ENCODE data around the gene DNAJB7.
"Not testable (repeated sequence)": the region's sequence is repeated elsewhere in the genome, so short reads cannot be mapped to it uniquely, and the experiment has no call there.

DNAJB7 gene

DNA sequence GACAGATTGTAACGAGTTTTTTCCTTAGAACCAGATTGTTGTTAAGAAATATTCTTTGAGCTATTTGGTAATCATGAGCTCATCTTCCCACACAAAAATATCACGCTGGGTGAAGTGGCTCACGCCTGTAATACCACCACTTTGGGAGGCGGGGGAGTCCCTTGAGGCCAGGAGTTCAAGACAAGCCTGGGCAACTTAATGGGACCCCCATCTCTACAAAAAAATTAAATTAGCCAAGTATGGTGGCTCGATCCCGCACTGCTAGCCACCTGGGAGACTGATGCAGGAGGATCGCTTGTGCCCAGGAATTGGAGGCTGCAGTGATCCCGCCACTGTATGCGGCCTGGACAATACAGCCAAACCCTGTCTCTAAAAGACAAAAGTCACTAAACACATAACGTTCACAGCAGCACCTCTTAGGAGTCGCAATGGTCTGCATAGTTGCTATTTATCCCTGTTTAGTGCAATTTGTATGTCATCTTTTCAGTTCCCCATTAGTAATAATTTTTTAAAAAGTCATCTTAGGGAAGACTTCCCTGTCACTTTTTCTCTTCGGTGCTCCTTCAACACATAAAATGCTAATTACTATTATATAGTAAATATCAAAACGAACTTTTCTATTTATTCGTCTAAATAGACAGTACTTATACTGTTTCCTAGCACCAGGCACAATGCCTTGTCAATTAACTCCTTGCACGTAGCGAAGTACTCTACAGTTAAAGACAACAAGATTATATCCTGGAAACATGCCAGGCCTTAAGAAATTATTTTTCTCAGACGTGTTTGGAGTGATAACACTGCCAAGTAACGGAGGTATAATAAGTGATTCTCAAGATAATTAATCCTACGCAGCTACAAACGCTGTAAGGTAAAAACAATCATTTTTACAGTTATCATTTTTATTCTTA lies 6.6 kb downstream of the DNAJB7 start:
- Histone ChIP-seq H3K4me3 (replicated peaks; ENCODE audit: low read depth, low read length) (peak overlapping the region; percentile 99), H3K36me3 (ENCODE audit: control insufficient read depth, insufficient read depth, low read length) (no peaks in the 10 kb centered on the region), H3K27me3 (replicated peaks; ENCODE audit: control insufficient read depth, insufficient read depth, low read length) (no peaks in the 10 kb centered on the region)
- peak; percentile 7 for DNase-seq (ENCODE audit: extremely low read depth, insufficient read length)
- TF ChIP-seq CTCF (IDR thresholded peaks at IDR 0.05; ENCODE audit: insufficient read depth, low read length, poor library complexity, severe bottlenecking), result no peak

GRCh38 chr22:40853961-40854360 lies 8.0 kb downstream of the DNAJB7 start:
- H3K4me3 ChIP-seq (replicated peaks; ENCODE audit: low read depth, low read length), result no peak overlapping the region; the same call in 1 of the 2 replicates
- H3K36me3 ChIP-seq (ENCODE audit: control insufficient read depth, insufficient read depth, low read length), result no peaks in the 10 kb centered on the region; the same call in 1 of the 2 replicates
- no peaks in the 10 kb centered on the region for H3K27me3 ChIP-seq (replicated peaks; ENCODE audit: control insufficient read depth, insufficient read depth, low read length)
- no peak for DNase-seq (ENCODE audit: extremely low read depth, insufficient read length)
- no peak for TF ChIP-seq CTCF (IDR thresholded peaks at IDR 0.05; ENCODE audit: insufficient read depth, low read length, poor library complexity, severe bottlenecking)

DNA sequence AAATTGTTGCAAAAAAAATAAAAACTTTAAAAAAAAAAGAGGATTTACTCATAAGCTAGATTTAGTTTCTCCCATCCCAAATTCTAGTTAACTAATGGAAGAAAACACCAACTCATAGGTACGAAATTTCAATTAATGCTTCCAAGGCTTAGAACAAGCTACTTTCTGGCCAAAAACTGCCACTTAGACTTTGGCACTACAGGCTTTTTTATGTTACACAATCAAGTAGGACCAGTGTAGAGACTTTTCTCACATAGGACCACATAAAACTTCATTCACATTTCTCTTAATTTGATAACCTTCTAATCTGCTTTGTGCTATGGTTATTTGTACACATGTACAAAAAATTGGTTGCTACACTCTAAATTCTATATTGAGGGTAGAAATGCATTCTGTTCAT lies 8.6 kb downstream of the DNAJB7 start:
- TF ChIP-seq CTCF (IDR thresholded peaks at IDR 0.05; ENCODE audit: insufficient read depth, low read length, poor library complexity, severe bottlenecking), result no peak
- Histone ChIP-seq H3K27me3 (replicated peaks; ENCODE audit: control insufficient read depth, insufficient read depth, low read length) (no peaks in the 10 kb centered on the region), H3K36me3 (ENCODE audit: control insufficient read depth, insufficient read depth, low read length) (no peaks in the 10 kb centered on the region; the same call in 1 of the 2 replicates), H3K4me3 (replicated peaks; ENCODE audit: low read depth, low read length) (no peak overlapping the region)
- no peak for DNase-seq (ENCODE audit: extremely low read depth, insufficient read length)

DNA sequence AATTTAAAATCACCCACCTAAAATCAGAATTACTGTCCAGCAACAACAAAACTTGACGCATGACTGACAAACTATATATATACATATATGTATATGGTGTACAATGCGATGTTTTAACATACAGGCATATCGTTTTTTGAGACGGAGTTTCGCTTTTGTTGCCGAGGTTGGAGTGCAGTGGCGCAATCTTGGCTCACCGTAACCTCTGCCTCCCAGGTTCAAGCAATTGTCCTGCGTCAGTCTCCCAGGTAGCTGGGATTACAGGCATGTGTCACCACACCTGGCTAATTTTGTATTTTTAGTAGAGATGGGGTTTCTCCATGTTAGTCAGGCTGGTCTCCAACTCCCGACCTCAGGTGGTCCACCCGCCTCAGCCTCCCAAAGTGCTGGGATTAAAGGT lies 16.1 kb downstream of the DNAJB7 start:
- not testable (repeated sequence) for H3K27me3 ChIP-seq (replicated peaks; ENCODE audit: control insufficient read depth, insufficient read depth, low read length); H3K36me3 ChIP-seq (ENCODE audit: control insufficient read depth, insufficient read depth, low read length); DNase-seq (ENCODE audit: extremely low read depth, insufficient read length); H3K4me3 ChIP-seq (replicated peaks; ENCODE audit: low read depth, low read length)

- no peaks in the 10 kb centered on the region for H3K27me3 ChIP-seq (replicated peaks; ENCODE audit: control insufficient read depth, insufficient read depth, low read length)
- no peak overlapping the region for H3K4me3 ChIP-seq (replicated peaks; ENCODE audit: low read depth, low read length)
- peaks cover 6% of the 10 kb centered on the region for H3K36me3 ChIP-seq (ENCODE audit: control insufficient read depth, insufficient read depth, low read length)
- no peak for TF ChIP-seq CTCF (IDR thresholded peaks at IDR 0.05; ENCODE audit: insufficient read depth, low read length, poor library complexity, severe bottlenecking)
- DNase-seq (ENCODE audit: extremely low read depth, insufficient read length), result no peak
These were observed 17.0 kb downstream of the DNAJB7 start for GRCh38 chr22:40844951-40845350.

- Histone ChIP-seq H3K4me3 (replicated peaks; ENCODE audit: low read depth, low read length) (no peak overlapping the region), H3K36me3 (ENCODE audit: control insufficient read depth, insufficient read depth, low read length) (peaks cover 12% of the 10 kb centered on the region), H3K27me3 (replicated peaks; ENCODE audit: control insufficient read depth, insufficient read depth, low read length) (no peaks in the 10 kb centered on the region)
- TF ChIP-seq CTCF (IDR thresholded peaks at IDR 0.05; ENCODE audit: insufficient read depth, low read length, poor library complexity, severe bottlenecking), result no peak
- no peak for DNase-seq (ENCODE audit: extremely low read depth, insufficient read length)
These were observed 23.4 kb downstream of the DNAJB7 start for GRCh38 chr22:40838486-40838885.

Data from GM06990 (cell line).